ENCODE measurements around the gene MAP7.

DNA sequence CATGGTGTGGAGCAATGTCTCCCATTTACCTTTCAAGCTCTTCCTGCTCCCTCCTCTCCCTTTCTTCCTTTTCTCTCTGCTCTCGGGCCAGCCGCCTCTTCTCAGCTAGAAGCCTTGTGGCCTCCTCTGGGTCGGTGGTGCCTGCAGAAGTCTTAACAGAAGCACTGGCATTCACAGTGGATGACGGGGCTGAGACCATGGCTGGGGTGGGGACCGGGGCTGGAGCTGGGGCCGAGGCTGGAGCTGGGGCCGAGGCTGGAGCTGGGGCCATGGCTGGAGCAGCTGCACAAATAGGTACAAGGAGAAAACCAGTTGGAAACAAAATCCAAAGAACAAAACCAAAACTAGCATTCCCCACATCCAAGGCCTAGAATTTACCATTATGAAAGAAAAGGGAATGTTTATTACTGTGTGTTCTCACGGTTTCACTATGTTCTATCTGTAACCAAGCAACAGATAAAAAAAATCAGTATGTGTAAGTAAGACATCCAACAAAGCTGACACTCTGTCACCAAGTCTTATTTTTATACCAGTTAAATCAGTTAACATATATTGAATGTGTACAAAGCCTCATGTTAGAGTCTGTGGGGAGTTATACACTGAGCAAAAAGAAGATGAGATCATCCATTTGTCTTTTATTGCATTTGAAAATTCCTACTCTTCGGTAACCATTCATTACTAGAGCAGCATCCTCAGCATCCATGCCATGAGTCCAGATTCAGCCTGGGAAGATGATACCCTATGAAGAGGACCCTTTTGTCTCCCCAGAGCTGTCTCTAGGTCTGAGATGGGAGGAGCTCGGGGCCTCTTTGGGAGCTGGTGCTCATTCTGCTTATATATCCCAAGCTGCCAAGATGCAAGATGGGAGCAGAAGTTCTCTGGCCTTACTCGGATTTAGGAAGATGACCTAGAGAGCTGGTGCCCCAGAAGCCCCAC is 187.5 kb downstream of the MAP7 start:
- TF ChIP-seq, protein P1, sequence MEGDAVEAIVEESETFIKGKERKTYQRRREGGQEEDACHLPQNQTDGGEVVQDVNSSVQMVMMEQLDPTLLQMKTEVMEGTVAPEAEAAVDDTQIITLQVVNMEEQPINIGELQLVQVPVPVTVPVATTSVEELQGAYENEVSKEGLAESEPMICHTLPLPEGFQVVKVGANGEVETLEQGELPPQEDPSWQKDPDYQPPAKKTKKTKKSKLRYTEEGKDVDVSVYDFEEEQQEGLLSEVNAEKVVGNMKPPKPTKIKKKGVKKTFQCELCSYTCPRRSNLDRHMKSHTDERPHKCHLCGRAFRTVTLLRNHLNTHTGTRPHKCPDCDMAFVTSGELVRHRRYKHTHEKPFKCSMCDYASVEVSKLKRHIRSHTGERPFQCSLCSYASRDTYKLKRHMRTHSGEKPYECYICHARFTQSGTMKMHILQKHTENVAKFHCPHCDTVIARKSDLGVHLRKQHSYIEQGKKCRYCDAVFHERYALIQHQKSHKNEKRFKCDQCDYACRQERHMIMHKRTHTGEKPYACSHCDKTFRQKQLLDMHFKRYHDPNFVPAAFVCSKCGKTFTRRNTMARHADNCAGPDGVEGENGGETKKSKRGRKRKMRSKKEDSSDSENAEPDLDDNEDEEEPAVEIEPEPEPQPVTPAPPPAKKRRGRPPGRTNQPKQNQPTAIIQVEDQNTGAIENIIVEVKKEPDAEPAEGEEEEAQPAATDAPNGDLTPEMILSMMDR (IDR thresholded peaks at IDR 0.05), result no peak
- no peak for TF ChIP-seq POLR2A (IDR thresholded peaks at IDR 0.05)

Measured in esophagus squamous epithelium (tissue), 4 donors.